ENCODE data around the gene NEDD4L.
"Not testable (repeated sequence)": the region's sequence is repeated elsewhere in the genome, so short reads cannot be mapped to it uniquely, and the experiment has no call there.

Gene NEDD4L

GRCh38 chr18:58152216-58152615 is 108.2 kb downstream of the NEDD4L start:
- no peak for DNase-seq (ENCODE audit: low read depth, low spot score)

- no peak for DNase-seq (ENCODE audit: low read depth, low spot score)
Observed at GRCh38 chr18:58152891-58153290, 108.9 kb downstream of the NEDD4L start.

GRCh38 chr18:58156516-58156915 is 112.5 kb downstream of the NEDD4L start:
- DNase-seq (ENCODE audit: low read depth, low spot score): no peak

GRCh38 chr18:58157237-58157636 is 113.2 kb downstream of the NEDD4L start:
- DNase-seq (ENCODE audit: low read depth, low spot score): no peak

GRCh38 chr18:58158008-58158407 is 114.0 kb downstream of the NEDD4L start:
- no peak for DNase-seq (ENCODE audit: low read depth, low spot score)

- no peak for DNase-seq (ENCODE audit: low read depth, low spot score)
Observed at GRCh38 chr18:58158459-58158858, 114.4 kb downstream of the NEDD4L start.

GRCh38 chr18:58161659-58162058 is 117.6 kb downstream of the NEDD4L start:
- DNase-seq (ENCODE audit: low read depth, low spot score): no peak

- no peak for DNase-seq (ENCODE audit: low read depth, low spot score)
Observed at GRCh38 chr18:58162127-58162526, 118.1 kb downstream of the NEDD4L start.

- DNase-seq (ENCODE audit: low read depth, low spot score): no peak
Observed at GRCh38 chr18:58163004-58163590, 119.1 kb downstream of the NEDD4L start.

GRCh38 chr18:58166278-58166844 is 122.3 kb downstream of the NEDD4L start:
- no peak for DNase-seq (ENCODE audit: low read depth, low spot score)

- no peak for DNase-seq (ENCODE audit: low read depth, low spot score)
Observed at GRCh38 chr18:58167073-58167472, 123.0 kb downstream of the NEDD4L start.

- no peak for DNase-seq (ENCODE audit: low read depth, low spot score)
Observed at GRCh38 chr18:58168221-58168620, 124.2 kb downstream of the NEDD4L start.

GRCh38 chr18:58168993-58169392 is 125.0 kb downstream of the NEDD4L start:
- no peak for DNase-seq (ENCODE audit: low read depth, low spot score)

- DNase-seq (ENCODE audit: low read depth, low spot score): no peak
Observed at GRCh38 chr18:58169472-58169871, 125.4 kb downstream of the NEDD4L start.

GRCh38 chr18:58170036-58170435 is 126.0 kb downstream of the NEDD4L start:
- DNase-seq (ENCODE audit: low read depth, low spot score): not testable (repeated sequence)

GRCh38 chr18:58172031-58172430 is 128.0 kb downstream of the NEDD4L start:
- DNase-seq (ENCODE audit: low read depth, low spot score): no peak

GRCh38 chr18:58174285-58174684 is 130.3 kb downstream of the NEDD4L start:
- DNase-seq (ENCODE audit: low read depth, low spot score): no peak

GRCh38 chr18:58175122-58175785 is 131.2 kb downstream of the NEDD4L start:
- DNase-seq (ENCODE audit: low read depth, low spot score): no peak

GRCh38 chr18:58175786-58176176 is 131.8 kb downstream of the NEDD4L start:
- DNase-seq (ENCODE audit: low read depth, low spot score): no peak

GRCh38 chr18:58177004-58177717 is 133.1 kb downstream of the NEDD4L start:
- no peak for DNase-seq (ENCODE audit: low read depth, low spot score)

GRCh38 chr18:58177896-58178470 is 134.0 kb downstream of the NEDD4L start:
- no peak for DNase-seq (ENCODE audit: low read depth, low spot score)

GRCh38 chr18:58178511-58178910 is 134.5 kb downstream of the NEDD4L start:
- no peak for DNase-seq (ENCODE audit: low read depth, low spot score)

All from activated CD4-positive, CD25-positive, alpha-beta regulatory T cell treated with anti-CD3 and anti-CD28 coated beads, Interleukin-2, amount 50 U/mL, for 16 hours (primary cell).